Activated CD8-positive, alpha-beta T cell treated with anti-CD3 and anti-CD28 coated beads, Interleukin-2, amount 10 ng/mL, durations not matched to agents 7 days and 5 days (primary cell): ENCODE results near the gene TANC1. TPM values are rescaled to one million over a fixed set of nuclear protein-coding genes. Genes with fewer than 3 reads are reported as not detected.
A peak's percentile ranks its signal among the peaks of the same experiment; 100 is the strongest.

Source experiments
- ATAC-seq: fragments of 150-1000 bp; cut with Tn5 transposase; one replicate; pipeline ENCODE4 v1.10.0; 2021; ENCODE audit warnings: moderate library complexity
- CTCF ChIA-PET: fragments of 350-600 bp; sonication (Branson Sonifier 250); formaldehyde crosslinking; loops from one replicate; lab custom pipeline; 2021; ENCODE audit warnings: antibody characterized with exemption; lab: Charles Lee
- POLR2A ChIA-PET: fragments of 350-600 bp; sonication (Branson Sonifier 250); formaldehyde crosslinking; loops from one replicate; lab custom pipeline; 2021; ENCODE audit warnings: antibody characterized with exemption; lab: Charles Lee
- DNase-seq: peaks from one replicate; pipeline ENCODE4 v3.0.0-alpha.2; 2020
- H3K27ac Mint-ChIP-seq: one replicate; pipeline ENCODE4 v1.8.0; 2021; ENCODE audit warnings: mild to moderate bottlenecking, mixed read lengths
- H3K27me3 Mint-ChIP-seq: one replicate; pipeline ENCODE4 v1.8.0; 2021; ENCODE audit warnings: low read depth, mixed read lengths
- H3K36me3 Mint-ChIP-seq: one replicate; pipeline ENCODE4 v1.8.0; 2021; ENCODE audit warnings: low read depth, mixed read lengths
- H3K4me1 Mint-ChIP-seq: one replicate; pipeline ENCODE4 v1.8.0; 2021; ENCODE audit warnings: low read depth, mixed read lengths
- H3K4me3 Mint-ChIP-seq: one replicate; pipeline ENCODE4 v1.8.0; 2021; ENCODE audit warnings: mild to moderate bottlenecking, mixed read lengths
- H3K9me3 Mint-ChIP-seq: one replicate; pipeline ENCODE4 v1.8.0; 2022; ENCODE audit warnings: mixed read lengths; ENCODE audit not compliant: insufficient read depth
- total RNA-seq, 2 experiments: library from RNA; stranded (reverse); gene quantifications; one replicate each; pipeline ENCODE4 v1.2.3, GENCODE V29; 2021

TANC1 gene
- total RNA-seq, 2 experiments from 2014 or later, result 0.37 to 0.55 TPM

DNA sequence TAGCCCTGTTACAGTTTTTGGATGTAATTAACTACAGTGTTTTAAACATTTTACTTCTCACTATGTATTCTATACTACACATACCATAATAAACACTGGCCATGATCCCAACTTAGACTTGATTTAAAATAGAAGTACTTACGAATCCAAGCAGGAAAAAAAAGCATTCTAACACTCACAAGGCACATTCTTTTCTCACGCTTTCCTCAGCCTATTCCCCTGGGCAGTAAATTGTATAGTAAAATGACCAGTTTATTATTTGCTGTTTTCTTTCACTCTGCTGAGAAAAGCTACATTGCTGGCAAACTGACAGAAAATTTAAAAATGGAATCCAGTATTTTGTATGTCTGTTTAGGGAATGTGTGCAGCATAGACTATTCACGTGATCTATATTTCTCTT, 2.8 kb upstream of the TANC1 start:
- Mint-ChIP-seq H3K27ac (no peak overlapping the region), H3K36me3 (no peaks in the 10 kb centered on the region), H3K4me3 (no peak overlapping the region), H3K27me3 (peaks cover 41% of the 10 kb centered on the region), H3K4me1 (peaks cover 14% of the 10 kb centered on the region), H3K9me3 (no peaks in the 10 kb centered on the region)
- ATAC-seq (no peak), DNase-seq (no peak)
- POLR2A ChIA-PET, result interaction anchor here (0.7 kb wide), 1 partner anchor 829 kb away, joined by 4 read pairs; no protein-coding TSS in a partner anchor
- CTCF ChIA-PET, result no interaction called here

- POLR2A ChIA-PET, result interaction anchor here (0.7 kb wide), 1 partner anchor 828 kb away, joined by 4 read pairs; no protein-coding TSS in a partner anchor
Measured at GRCh38 chr2:158966312-158966711, 2.1 kb upstream of the TANC1 start.

DNA sequence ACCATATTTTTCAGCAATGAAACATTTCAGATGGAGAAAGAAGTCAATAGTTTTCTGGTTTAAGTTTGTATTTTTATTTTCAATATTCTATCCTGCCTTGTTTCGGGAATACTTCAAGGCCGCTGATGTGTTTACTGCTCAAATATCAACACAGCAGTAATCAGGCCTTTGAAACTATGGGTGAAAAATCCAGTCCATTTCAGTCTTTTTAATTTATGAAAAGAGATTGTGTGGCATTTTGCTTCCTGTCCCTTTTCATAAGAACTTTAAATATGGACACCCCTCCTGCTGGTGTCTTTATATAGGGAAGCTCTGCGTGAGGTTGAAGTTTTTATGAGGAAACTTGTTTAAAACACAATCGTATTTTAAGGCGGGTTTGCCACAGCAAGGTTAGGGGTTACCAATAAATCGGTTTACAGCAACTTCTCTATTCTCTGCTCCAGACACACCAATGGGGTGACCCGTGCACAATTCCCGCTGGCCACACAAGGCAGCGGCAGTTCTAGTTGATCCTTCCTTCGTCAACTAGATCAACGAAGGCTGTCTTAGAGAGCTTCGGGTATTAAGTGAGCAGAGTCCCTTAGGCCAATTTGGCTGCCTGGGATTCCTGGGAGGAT, 1.2 kb upstream of the TANC1 start:
- Mint-ChIP-seq H3K27ac (no peak overlapping the region), H3K27me3 (peaks cover 51% of the 10 kb centered on the region), H3K4me3 (no peak overlapping the region), H3K36me3 (no peaks in the 10 kb centered on the region), H3K4me1 (peaks cover 14% of the 10 kb centered on the region), H3K9me3 (no peaks in the 10 kb centered on the region)
- ChIA-PET CTCF (no interaction called here), POLR2A (no interaction called here)
- ATAC-seq (no peak), DNase-seq (no peak)

More at GRCh38 chr2:158966312-158966711, 2.1 kb upstream of the TANC1 start:
- Mint-ChIP-seq H3K4me3 (no peak overlapping the region), H3K36me3 (no peaks in the 10 kb centered on the region), H3K4me1 (peaks cover 14% of the 10 kb centered on the region), H3K27me3 (peaks cover 44% of the 10 kb centered on the region), H3K27ac (no peak overlapping the region), H3K9me3 (no peaks in the 10 kb centered on the region)
- ATAC-seq (no peak), DNase-seq (no peak)
- CTCF ChIA-PET, result no interaction called here

DNA sequence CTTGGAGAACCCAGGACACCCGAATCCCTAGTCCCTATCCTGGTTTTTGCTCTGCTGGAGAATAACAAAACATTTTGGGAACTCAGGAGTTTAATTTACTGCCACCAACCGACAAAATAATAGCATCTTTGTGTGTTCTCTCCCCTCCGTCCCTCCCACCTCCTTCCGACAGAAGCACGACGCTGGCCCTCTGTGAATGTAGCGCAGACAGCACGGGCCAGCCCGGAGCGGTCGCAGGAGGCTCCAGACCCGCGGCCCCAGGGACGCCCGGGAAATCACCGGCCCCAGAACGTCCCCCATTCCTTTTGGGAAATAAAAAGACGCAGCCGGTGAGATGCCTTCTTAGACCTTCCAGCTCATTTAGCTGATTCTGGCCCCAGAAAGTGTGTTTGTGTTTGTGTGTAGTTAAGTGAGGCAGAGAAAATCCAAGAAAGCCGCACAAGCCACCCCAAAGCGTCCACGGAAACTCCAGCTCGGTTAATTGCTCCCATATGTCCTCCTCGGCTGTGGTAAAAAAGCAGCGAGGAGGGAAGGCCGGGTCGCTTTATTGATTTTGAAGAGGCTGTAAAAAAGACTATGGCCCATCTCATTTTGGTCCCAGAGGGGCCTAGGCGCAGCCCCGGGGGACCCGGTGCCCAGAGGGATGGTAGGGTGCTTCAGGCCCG, 577 bp upstream of the TANC1 start:
- Mint-ChIP-seq H3K4me1 (peaks cover 14% of the 10 kb centered on the region), H3K9me3 (no peaks in the 10 kb centered on the region), H3K4me3 (peak overlapping the region; percentile 4), H3K27me3 (peaks cover 56% of the 10 kb centered on the region), H3K27ac (no peak overlapping the region), H3K36me3 (no peaks in the 10 kb centered on the region)
- CTCF ChIA-PET, result no interaction called here
- POLR2A ChIA-PET, result no interaction called here
- ATAC-seq (no peak), DNase-seq (no peak)

DNA sequence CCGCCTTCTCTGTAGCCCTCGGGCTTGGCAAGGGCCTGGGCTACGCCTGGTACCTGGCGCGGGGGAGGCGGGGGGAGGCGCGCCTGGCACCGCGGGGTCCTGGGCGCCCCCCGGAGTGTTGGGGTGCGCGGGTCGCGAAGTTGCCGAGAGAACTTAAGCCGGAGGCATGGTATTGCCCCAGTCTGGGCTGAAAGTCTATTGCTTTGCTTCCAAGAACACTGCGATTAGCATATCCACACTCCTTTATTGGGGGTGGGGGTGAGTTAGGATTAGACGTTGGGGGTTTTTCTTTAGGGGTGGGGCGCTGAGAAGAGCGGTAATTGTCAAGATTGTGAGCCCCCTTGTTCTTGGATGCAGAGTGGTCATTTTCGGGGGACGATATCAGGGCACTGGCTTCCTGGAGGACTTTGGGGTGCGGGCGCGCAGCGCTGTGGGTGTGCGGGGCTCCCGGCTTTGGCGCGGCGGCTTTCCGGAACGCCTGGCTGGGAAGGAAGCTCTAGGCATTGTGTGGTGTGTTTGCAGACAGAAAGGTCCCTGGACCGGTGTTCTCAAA, 798 bp downstream of the TANC1 start:
- Mint-ChIP-seq H3K27ac (no peak overlapping the region), H3K4me1 (peaks cover 14% of the 10 kb centered on the region), H3K9me3 (no peaks in the 10 kb centered on the region), H3K36me3 (no peaks in the 10 kb centered on the region), H3K27me3 (peaks cover 61% of the 10 kb centered on the region), H3K4me3 (peak overlapping the region; percentile 73)
- peak; percentile 31 for ATAC-seq
- no peak for DNase-seq
- POLR2A ChIA-PET, result no interaction called here
- CTCF ChIA-PET, result no interaction called here

- H3K4me1 Mint-ChIP-seq, result peaks cover 14% of the 10 kb centered on the region
- no peaks in the 10 kb centered on the region for H3K9me3 Mint-ChIP-seq
- DNase-seq (no peak), ATAC-seq (no peak)
- H3K4me3 Mint-ChIP-seq, result peak overlapping the region; percentile 73
- ChIA-PET CTCF (interaction anchor here (0.7 kb wide), 1 partner anchor 1355 kb away, joined by 3 read pairs; no protein-coding TSS in a partner anchor), POLR2A (no interaction called here)
- H3K36me3 Mint-ChIP-seq, result no peaks in the 10 kb centered on the region
- H3K27ac Mint-ChIP-seq, result no peak overlapping the region
- H3K27me3 Mint-ChIP-seq, result peaks cover 61% of the 10 kb centered on the region
Measured at GRCh38 chr2:158969715-158970240, 1.3 kb downstream of the TANC1 start.

GRCh38 chr2:158970241-158970751, 1.9 kb downstream of the TANC1 start:
- CTCF ChIA-PET, result interaction anchor here (0.7 kb wide), 1 partner anchor 1355 kb away, joined by 3 read pairs; no protein-coding TSS in a partner anchor
- Mint-ChIP-seq H3K27me3 (peaks cover 63% of the 10 kb centered on the region), H3K27ac (no peak overlapping the region), H3K9me3 (no peaks in the 10 kb centered on the region), H3K4me3 (peak overlapping the region; percentile 73), H3K36me3 (no peaks in the 10 kb centered on the region), H3K4me1 (peaks cover 14% of the 10 kb centered on the region)
- no peak for DNase-seq
- POLR2A ChIA-PET, result no interaction called here
- ATAC-seq, result no peak

DNA sequence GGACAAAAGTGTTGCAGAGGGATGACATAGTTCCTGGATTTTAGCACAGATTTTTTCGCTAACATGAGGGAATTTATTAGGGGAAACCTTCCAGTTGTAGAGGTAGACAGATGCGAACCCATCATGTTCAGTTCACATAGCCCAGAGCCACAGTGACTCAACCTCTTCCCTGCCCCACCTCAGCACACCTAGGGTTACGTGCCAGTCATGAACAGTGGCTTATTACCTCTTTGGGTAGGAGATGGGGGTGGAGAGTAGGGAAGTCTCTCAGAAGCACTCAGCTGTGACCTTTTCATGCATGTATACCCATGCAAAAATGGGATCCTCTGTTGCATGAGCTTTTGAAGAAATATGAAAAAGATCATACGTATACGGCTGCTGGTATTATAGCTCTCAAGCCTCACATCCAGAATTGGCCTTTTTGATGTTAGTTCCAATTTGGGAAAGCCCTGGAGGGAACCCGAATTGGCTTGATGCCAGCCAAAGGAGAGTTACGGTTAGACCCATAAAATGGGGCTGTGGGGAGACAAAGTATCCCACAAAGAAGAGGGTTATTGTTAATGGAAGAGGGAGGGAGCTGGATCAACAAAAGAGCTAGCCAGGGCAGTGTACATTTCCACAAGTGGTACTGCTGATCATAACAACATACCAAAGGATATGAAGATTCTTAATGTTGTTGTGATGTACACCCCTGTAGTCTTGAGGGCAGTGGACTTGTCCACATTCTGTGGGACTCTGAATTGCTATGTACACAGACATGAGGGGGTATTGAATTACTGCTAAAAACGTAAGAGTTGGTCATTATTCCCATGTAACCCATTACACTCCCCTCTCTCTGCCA, 4.9 kb downstream of the TANC1 start:
- H3K4me3 Mint-ChIP-seq, result no peak overlapping the region
- DNase-seq (no peak), ATAC-seq (no peak)
- ChIA-PET POLR2A (no interaction called here), CTCF (interaction anchor here (1.0 kb wide), 1 partner anchor 145 kb away, joined by 5 read pairs; no protein-coding TSS in a partner anchor)
- H3K9me3 Mint-ChIP-seq, result no peaks in the 10 kb centered on the region
- H3K4me1 Mint-ChIP-seq, result peaks cover 14% of the 10 kb centered on the region
- H3K36me3 Mint-ChIP-seq, result no peaks in the 10 kb centered on the region
- H3K27ac Mint-ChIP-seq, result no peak overlapping the region
- peaks cover 43% of the 10 kb centered on the region for H3K27me3 Mint-ChIP-seq

- H3K27ac Mint-ChIP-seq, result no peak overlapping the region
- CTCF ChIA-PET, result interaction anchor here (1.1 kb wide), 1 partner anchor 21 kb away, joined by 4 read pairs; no protein-coding TSS in a partner anchor
Measured at GRCh38 chr2:158975271-158975921, 7.0 kb downstream of the TANC1 start.

DNA sequence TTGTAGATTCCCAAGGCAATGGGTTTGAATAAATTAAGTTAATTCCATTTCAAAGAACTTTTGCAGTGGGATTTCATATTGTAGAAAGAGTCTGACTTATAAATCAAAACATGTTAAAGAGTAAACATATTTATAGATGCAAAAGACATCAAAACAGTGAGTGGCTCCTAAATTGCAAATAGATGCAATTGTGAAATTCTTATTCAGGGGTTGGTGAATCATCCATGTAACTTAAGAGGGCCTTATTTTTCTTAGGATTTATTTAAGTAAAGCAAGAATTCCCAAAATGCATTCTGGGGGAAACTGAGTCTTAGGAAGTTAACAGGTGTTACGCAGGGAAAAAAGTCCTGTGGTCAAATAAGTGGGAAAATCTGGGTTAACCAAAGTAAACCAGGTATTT, 11.3 kb downstream of the TANC1 start:
- CTCF ChIA-PET, result interaction anchor here (0.6 kb wide), 1 partner anchor 704 kb away, joined by 3 read pairs; no protein-coding TSS in a partner anchor
- Mint-ChIP-seq H3K27me3 (peaks cover 8% of the 10 kb centered on the region), H3K36me3 (no peaks in the 10 kb centered on the region), H3K9me3 (no peaks in the 10 kb centered on the region), H3K27ac (no peak overlapping the region), H3K4me1 (no peaks in the 10 kb centered on the region), H3K4me3 (no peak overlapping the region)
- DNase-seq (no peak), ATAC-seq (no peak)
- POLR2A ChIA-PET, result no interaction called here

More at GRCh38 chr2:158975271-158975921, 7.0 kb downstream of the TANC1 start:
- H3K36me3 Mint-ChIP-seq, result no peaks in the 10 kb centered on the region
- H3K9me3 Mint-ChIP-seq, result no peaks in the 10 kb centered on the region
- POLR2A ChIA-PET, result no interaction called here
- ATAC-seq (no peak), DNase-seq (no peak)
- H3K4me3 Mint-ChIP-seq, result no peak overlapping the region
- H3K4me1 Mint-ChIP-seq, result peaks cover 2% of the 10 kb centered on the region
- H3K27me3 Mint-ChIP-seq, result peaks cover 33% of the 10 kb centered on the region
